NK-92 treated with Interleukin-12 subunit alpha and Interleukin-12 subunit beta, amount 100 ng/mL, for 24 hours (cell line): Measurements from ENCODE around the gene AKAP13.
"Not testable (repeated sequence)": the region's sequence is repeated elsewhere in the genome, so short reads cannot be mapped to it uniquely, and the experiment has no call there.

ENCODE experiments used
- DNase-seq: peaks from one replicate; lab custom pipeline; 2025; lab: John Stamatoyannopoulos, UW

AKAP13 gene

GRCh38 chr15:85792912-85793590 is 412.6 kb downstream of the AKAP13 start:
- DNase-seq = no peak

DNA sequence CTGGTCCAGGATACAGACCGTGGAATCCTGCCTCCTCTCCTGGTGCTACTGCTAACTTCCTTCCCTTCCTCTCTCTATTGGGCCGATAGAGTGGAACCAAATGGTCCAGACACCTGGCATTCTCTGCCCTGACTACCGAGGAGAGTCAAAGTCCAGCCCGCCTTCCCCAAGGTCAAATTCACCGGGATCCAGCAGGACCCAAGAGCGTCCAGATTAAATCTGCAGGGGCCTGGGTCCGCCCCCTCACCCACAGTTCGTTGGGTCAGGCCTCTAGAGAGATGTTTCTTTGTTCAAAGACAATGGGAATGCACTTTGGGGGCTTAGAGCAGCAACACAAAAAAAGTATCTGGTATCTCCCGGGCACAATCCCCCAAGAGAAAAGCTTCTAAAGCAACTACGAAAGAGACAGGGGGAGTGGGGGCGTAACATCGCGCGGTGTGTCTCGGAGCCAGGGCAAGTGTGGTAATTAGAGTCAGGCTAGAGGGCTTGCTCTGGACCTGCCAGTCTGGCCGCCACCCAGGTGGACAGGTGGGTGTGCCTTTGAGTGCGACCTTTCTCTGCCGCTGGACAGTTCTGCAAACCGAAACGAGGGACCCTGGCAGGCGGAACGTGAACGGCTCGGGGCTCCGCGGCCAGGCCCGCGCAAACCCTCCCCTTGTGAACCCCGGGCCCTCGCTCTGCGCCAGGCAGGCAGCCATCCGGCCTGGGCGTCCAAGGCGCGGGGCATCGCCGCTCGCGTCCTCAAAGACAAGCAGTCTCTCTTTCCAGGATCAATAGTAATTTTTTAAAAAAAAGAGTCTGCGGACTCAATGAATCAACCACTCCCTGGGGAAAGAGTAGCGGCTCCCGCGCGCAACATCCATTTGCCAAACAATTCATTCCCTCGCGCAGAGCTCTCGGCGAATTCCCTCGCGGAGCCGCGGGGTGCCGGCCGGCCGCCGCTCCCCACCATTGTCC is 413.5 kb downstream of the AKAP13 start:
- DNase-seq = no peak

DNA sequence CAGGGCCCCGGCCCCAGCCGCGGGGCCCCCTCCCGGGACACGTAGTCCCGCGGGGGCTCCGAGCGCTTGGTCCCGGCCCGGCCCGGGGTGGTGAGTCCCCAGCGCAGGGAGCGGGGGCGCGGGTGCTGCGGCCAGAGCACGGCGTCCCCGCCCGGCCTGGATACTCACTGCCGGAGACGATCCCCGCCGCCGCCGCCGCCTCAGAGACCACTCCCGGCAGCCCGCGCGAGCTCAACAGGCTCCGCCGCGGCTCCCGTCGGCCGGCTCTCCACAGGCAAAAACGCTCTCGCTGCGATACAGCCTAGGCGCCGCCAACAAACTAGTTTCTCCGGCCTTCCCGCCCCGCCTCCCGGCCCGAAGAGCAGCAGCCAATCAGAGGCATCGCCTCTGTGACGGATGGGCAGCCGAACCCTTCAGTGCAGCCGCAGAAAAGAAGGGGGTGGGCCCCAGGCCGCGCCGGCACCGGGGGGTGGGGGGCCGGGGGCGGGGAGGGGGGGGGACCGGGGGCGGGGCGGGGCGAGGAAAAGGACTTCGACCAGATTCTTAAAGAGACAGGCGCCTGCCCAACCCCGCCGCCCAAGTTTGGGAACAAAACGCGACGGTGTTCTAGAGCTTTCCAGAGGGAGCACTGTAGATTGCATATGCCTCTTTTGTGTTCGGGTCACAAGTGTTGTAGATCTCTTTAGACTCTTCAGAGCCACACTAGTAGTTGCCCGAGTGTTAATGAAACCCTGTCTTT is 414.4 kb downstream of the AKAP13 start, which contains the start of gene KLHL25:
KLHL25 (minus strand) TSS at position 328 of the 739 bp plus-strand sequence. CDS start 25,115 bp downstream, outside the sequence.
- DNase-seq = peak; percentile 94

DNA sequence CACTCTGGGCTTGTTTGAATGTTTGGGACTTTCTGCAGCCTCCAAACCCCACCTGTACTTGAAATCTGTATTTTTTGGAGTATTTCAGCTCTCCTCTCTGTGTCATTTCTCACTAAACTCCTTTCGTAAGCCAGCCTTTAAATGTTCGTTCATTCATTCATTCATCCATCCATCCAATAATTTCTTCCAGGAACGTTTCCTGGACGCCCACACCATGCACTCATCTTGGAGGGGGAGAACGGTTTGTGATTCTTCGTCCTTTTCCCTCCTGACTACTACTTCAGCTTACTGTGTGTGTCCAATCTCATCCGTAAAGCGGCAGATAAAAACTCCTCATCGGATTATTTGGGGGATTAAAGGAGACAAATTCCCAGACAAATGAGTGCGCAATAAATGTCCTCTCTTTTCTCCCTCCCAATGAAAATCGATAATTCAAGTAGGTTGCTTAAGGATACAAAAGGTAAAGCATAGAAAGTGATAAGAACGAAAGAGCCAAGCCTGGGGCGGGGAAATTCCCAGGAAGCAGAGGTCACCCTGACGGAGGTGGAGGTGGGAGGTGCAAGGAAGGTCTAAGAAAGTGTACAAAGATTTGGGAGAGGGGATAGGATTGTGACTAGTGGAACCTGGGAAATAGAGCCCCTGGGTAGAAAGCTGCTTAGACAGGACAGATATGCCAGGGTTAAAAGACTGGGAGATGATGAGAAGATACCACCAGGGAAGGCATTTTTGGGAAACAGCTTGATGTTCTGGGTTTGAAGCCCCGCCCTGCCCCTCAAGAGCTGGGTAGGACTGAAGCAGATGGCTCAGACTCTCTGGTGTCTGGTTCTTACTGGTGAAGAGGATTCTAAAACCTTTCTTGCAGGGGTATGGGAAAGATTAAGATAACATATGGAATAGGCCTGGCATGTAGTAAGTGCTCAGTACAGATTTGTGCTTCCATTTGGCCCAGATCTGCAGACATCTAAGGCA is 415.2 kb downstream of the AKAP13 start:
- no peak for DNase-seq

GRCh38 chr15:85796371-85796770 is 416.0 kb downstream of the AKAP13 start:
- DNase-seq = not testable (repeated sequence)
